GM18861 (cell line): ENCODE results near the gene MSX1.

ENCODE experiments used
- ATAC-seq: cut with Tn5 transposase; IDR thresholded peaks from one replicate; pipeline ENCODE4 v1.9.1; 2021; ENCODE audit not compliant: unreplicated experiment

The MSX1 gene

DNA sequence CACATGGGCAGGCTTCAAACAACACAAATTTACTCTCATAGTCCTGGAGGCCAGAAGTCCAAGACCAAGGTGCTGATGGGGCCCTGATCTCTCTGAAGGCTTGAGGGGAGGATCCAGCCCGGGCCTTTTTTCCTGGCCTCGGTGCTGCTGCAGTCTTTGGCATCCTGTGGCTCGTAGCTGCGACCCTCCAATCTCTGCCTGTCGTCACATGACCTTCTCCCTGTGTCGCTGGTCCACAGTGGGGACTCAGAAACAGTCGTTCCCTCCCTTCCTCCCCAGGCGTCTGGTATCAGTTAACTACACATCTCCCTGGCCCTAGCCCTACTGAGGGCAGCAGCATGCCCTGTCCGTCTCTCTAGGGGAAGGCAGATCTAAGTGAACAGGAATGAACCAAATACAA lies 19.1 kb upstream of the MSX1 start:
- ATAC-seq, result no peak

- no peak for ATAC-seq
These were observed 18.3 kb upstream of the MSX1 start for GRCh38 chr4:4841156-4841555.

- no peak for ATAC-seq
These were observed 16.7 kb upstream of the MSX1 start for GRCh38 chr4:4842476-4843441.

DNA sequence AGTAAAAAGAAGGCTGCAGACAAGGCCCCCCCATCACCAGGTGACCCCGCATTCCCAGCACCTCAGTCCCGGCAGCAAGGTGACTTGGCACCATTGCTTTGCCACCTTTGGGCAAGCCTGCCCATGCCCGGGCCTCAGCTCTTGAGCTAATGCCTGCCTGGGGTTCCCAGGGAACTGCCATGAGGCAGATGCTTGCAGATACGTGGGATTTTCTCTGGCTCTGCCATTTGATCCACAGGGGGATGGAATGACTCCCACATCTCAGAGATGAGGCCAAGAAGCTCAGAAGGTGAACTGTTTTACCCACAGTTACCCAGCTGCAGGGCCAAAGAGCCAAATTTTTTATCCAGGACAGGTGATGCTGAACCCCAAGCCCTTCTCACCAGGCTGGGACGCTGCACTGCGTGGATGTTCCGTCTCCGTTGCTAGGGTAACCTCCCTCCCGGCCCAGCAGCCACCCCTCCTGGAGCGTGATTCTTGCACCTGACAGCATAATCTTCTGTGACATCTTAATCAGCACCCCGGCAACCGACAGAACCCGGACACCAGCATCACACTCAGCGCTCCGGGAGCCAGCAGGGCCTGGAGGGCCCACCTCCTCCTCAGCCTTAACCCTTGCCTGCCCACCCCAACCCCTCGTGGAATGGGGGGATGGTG lies 15.7 kb upstream of the MSX1 start:
- no peak for ATAC-seq

GRCh38 chr4:4845027-4845426 lies 14.4 kb upstream of the MSX1 start:
- ATAC-seq, result no peak

- no peak for ATAC-seq
These were observed 12.5 kb upstream of the MSX1 start for GRCh38 chr4:4847011-4847410.

DNA sequence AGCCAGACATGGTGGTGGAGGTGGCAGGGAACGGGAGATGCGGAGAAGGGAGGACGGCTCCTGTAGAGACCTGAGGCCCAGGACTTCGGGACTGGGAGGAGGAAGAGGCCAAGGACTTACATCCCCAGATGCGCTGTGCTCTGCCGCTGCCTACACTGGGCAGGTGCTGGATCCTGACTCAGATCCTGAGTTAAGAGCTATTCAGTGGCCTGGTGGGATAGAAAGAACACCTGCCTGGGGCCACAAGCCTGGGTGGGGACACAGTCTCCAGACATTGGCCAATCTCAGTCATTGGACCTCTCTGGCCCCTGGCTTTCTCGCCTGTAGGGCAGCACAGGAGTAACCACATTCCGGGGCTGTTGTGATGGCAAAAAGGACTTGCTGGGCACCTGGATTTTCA lies 10.9 kb upstream of the MSX1 start:
- no peak for ATAC-seq

DNA sequence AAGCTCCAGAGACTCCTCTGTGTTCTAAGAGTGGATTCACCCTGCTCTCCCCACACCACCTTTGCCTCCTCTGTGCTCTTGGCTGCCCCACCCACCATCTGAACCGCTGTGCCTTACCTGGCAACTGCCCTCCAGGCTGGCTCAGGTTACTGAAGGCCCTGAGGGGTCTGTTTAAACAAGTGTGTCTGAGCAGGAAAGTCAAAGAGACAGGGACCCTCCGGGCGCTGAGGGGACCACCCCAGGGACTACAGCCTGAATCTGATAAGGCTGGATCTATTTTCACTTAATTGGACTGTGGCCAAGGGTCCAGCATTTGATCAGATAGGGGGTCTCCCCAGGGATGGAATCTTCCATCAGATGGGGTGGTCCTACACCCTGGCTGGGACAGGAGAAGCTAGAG lies 10.4 kb upstream of the MSX1 start:
- no peak for ATAC-seq

DNA sequence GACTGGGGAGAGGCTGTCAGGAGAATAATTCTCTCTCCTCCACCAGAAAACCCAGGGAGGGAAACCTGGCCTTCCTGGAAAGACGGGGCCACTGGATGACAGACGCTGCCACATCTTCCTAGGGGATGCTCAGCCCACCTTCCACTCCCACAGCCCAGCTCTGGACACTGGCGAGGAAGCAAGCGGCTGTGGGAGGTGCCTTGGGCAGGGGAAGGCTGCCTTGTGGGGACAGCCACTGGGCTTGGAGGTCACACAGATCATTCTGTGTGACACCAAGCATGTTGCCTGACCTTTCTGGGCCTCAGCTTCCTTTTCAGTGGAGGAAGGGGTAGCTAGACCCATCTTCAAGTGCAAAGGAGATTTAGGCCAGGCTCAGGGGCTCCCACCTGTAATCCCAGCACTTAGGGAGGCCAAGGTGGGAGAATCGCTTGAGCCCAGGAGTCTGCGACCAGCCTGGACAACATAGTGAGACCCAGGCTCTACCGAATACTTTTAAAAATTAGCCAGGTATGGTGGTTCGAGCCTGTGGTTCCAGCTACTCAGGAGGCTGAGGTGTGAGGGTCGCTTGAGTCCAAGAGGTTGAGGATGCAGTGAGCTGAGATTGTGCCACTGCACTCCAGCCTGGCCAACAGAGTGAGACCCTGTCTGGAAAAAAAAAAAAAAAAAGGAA lies 9.8 kb upstream of the MSX1 start:
- no peak for ATAC-seq

DNA sequence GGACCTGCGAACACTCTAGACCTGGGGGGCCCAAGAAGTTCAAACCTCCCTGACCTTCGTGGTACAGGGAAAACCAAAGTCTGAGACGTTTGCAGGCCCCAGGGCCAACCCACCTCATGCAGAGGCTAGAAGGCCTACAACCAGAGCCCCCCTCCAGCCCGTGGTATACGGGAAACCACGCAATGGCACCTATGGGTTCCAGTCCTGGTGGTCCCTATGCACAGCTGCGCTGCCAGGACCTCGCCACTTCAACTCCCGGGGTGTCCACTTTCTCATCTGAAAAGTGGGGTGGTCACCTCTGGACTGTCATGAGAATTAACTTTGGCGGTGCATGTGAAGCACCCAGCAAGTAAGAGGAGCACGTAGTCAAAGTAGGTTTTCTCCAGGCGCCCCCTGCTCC lies 8.4 kb upstream of the MSX1 start:
- no peak for ATAC-seq

GRCh38 chr4:4851906-4852305 lies 7.6 kb upstream of the MSX1 start:
- ATAC-seq, result no peak

DNA sequence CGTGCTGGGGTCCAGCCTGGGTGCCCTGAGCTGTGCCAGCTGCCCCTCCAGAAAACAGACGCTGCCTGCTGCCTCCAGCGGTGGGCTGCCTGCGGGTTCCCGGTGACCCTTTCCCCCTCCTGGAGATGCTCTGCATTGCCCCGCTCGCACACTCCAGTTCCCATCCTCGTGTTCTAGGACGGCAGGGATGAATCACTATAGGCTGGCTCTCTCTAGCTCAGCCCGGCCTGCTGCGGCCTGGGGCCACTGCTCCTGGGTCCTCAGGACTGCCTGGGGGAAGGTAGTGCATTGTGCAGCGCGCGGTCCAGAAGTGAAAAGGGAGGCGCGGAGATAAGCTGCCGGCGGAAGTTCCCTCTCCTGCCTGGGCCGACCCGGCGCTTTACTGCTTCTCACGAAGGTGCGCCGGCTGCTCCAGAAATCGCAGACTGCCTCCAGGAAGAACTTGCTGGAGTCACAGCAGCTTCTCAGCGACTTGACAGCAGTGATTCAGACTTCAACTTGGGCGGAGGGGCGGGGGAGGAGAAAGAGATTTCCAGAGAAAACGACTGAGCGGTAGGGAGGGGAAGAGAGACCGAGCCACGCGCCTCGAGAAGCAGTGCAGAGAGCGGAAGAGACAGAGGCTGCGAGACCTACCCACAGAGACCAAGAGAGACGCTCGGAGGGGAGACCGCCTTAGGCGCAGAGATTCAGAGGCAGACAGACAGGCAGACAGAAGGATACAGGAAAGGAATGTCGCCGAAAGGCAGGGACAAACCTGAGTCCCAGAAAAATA lies 6.7 kb upstream of the MSX1 start:
- ATAC-seq, result no peak

DNA sequence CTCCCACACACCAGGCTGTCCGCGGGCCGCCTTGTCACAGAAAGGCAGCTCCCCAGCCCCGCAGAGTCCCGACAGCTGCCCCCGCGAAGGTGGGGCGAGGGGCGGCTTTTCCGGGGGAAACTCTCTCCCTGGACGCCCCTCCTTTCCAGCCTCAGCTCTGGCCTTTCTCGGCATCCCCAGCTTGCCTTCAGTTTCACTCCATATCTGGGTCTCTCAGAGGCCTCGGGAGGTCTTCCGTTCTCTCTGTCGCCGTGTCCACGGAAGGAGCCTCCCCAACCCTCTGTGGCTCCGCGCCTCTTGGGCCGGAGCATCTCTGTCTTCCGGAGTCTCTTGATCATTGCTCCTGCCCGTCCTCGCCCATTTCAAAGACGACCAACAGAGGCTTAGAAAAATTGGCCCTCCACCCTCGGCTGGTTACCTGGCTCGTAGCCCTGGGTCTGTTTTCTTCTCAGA lies 6.1 kb upstream of the MSX1 start:
- no peak for ATAC-seq

GRCh38 chr4:4853921-4854648 lies 5.4 kb upstream of the MSX1 start:
- no peak for ATAC-seq

DNA sequence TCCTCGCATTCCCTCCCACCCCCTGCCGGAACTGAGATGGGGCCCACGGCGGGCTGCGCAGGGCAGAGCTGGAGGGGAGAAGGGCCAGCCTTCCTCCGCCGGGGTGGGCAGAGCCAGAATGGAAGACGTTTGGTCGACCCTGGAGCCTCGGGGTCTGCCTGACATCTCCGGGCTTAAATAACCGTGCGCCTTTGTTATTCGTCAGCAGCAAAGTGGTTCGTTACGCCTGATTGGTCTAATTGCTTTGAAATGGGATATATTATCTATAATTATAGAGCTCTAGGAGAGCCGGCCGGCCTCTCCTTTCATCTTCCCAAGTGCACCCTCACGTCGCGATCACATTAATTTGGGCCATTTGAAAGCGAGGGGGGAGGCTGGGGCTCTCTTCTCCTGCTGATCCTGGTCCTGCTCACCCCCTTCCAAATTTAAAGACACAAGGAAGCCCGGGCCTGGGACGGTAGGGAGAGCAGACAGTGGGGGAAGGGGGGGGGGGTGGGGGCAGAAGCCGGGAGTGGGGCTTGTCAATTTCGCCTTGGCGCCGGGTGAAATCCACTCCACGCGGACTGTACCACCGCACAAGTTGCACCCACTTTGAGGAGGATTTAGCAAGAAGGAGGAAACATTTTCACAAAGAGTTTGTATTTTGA lies 4.7 kb upstream of the MSX1 start:
- ATAC-seq, result no peak

DNA sequence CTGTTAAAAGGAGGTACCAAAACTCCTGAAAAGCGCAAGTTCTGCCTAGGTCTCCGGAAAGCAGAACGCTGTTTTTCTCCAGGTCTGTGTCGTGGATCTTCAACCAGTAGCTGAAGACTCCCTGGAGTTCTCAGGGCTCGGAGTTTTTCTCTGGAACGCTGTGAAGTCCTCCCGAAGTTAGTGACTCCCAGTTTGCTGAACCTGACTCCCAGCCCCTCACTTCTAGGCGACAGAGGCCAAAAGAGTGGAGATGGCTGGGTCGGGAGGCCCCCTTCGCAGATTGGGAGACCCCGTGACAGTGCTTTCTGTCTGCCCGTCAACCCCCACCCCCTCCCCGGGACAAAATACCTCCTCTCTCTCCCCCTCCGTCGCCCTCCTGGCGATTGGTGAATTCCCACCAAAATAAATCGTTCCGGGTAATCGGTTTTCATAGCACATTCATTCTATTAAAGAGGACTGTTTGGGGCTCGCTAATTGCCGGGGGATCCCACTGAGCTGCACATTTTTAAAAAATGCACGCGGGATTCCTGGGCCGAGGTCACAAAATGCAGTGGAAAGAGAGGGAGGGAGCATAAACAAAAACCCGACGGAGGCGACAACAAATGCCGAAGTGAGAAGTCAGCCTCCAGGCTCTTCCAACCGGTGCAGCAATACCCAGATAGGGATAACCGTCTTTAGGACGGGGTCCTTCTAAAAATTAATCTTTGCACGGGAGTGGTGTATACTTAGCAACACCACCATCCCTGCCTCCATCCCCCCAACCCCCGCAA lies 4.0 kb upstream of the MSX1 start:
- no peak for ATAC-seq

DNA sequence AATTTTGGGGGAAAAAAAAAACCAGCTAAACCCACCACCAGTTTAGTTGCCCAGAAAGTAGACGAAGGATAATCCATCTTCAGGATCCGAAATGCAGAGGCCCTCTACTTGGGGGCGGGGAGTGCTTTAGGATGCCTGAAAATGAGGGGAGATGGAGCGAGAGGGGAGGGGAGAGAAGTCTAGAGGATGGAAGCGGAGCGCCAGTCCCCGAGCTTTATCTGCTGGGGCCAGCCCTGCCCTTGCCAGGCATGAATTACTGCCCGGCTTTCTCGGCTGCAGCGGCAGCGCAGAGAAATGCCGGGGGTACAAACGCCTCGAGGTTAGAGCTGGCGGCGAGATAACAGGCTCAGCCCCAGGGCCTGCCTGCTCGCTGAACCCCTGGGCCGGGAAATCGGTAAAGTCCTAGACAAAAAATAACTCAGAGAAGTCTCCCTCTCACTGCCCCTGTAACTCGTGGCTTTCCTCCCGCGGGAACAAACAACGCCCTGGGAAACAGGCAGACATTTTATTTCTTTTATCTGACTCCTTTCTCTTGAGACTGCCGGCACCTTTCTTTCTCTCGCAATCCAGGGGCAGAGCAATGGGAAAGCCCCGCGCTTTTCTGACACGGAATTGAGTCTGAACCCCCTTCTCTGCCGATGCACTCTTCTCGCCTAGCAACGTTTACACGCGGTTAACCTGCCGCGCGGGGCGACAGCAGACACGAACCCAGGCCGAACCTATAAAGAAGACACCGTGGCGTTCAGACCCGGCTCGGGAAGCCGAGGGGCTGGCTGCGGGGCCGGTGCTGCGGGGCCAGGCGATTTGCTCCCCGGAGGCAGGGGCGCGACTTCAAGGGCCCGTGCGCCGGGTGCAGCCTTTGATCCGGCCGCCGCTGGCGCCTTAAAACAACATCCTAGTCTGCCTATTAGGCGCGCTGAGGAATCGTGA lies 3.1 kb upstream of the MSX1 start:
- no peak for ATAC-seq
